Cardiac muscle cell (in vitro differentiated cells and primary cell): ENCODE data around the gene POLR2B. TPM values are rescaled to one million over a fixed set of nuclear protein-coding genes. Genes with fewer than 3 reads are reported as not detected.
A peak's percentile ranks its signal among the peaks of the same experiment; 100 is the strongest.

ENCODE experiments used
- DNase-seq, 2 donors: peaks; one replicate each; pipeline versions ENCODE4 v3.0.0 to v3.0.0-alpha.2; 2010 to 2017; ENCODE audit warnings: low read depth in 1 of 2, low spot score in 1 of 2
- H3K27ac ChIP-seq: fragments of 200-600 bp; sonication (generic); 2 replicates; pipeline ENCODE4 v1.5.1; 2016
- H3K27me3 ChIP-seq: fragments of 200-600 bp; sonication (generic); 2 replicates; pipeline ENCODE4 v1.6.0; 2016; ENCODE audit warnings: control low read depth
- H3K36me3 ChIP-seq: fragments of 200-600 bp; sonication (generic); 2 replicates; pipeline ENCODE4 v1.5.1; 2016; ENCODE audit warnings: control low read depth
- H3K4me1 ChIP-seq: fragments of 200-600 bp; sonication (generic); 2 replicates; pipeline ENCODE4 v1.8.1; 2017; ENCODE audit warnings: low read depth, mild to moderate bottlenecking, mixed run types
- H3K4me3 ChIP-seq: fragments of 200-600 bp; sonication (generic); 2 replicates; pipeline ENCODE4 v1.5.1; 2016; ENCODE audit warnings: mild to moderate bottlenecking
- H3K9me3 ChIP-seq: fragments of 200-600 bp; sonication (generic); 2 replicates; pipeline ENCODE4 v1.5.1; 2017; ENCODE audit warnings: low read depth, mild to moderate bottlenecking, control low read depth
- polyA plus RNA-seq: library from polyadenylated mRNA; unstranded; fragments of >200 nt; fragmentation: Nextera tagmentation; extraction: Ambion mirVana; gene quantifications from 2 replicates; pipeline ENCODE4 v1.2.1, GENCODE V29; 2016
- total RNA-seq: library from RNA; depleted of rRNA; stranded (reverse); fragments of >200 nt; gene quantifications from 2 replicates; pipeline ENCODE4 v1.2.3, GENCODE V29; 2016
- TF ChIP-seq, protein P1 (sequence below): IDR thresholded peaks from 2 replicates; pipeline ENCODE4 v1.5.1; 2012; ENCODE audit warnings: low read depth, mild to moderate bottlenecking, low read length

POLR2B gene
- total and polyA plus RNA-seq, 2 experiments from 2014 or later, result 65.8 to 137 TPM

DNA sequence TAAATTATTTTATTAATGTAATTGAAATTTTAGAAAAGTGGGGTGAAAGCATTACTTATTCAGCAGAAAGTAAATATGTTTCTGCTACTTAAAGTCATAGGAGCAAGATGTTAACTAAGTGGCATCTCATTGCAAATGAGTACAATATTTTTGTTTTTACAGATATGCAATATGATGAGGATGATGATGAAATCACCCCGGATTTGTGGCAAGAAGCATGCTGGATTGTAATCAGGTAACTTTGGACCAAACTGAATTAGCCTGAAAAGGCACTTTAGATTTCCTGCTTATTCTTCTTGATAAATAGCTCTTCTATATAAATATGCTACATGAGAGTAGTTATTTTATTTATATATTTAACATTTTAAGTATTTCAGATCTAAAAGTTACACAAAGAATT lies 7.5 kb downstream of the POLR2B start:
- Histone ChIP-seq H3K4me3 (no peak overlapping the region), H3K4me1 (peaks cover 6% of the 10 kb centered on the region), H3K27ac (no peak overlapping the region), H3K27me3 (no peaks in the 10 kb centered on the region), H3K9me3 (no peaks in the 10 kb centered on the region), H3K36me3 (peaks cover 28% of the 10 kb centered on the region)
- TF ChIP-seq, protein P1, sequence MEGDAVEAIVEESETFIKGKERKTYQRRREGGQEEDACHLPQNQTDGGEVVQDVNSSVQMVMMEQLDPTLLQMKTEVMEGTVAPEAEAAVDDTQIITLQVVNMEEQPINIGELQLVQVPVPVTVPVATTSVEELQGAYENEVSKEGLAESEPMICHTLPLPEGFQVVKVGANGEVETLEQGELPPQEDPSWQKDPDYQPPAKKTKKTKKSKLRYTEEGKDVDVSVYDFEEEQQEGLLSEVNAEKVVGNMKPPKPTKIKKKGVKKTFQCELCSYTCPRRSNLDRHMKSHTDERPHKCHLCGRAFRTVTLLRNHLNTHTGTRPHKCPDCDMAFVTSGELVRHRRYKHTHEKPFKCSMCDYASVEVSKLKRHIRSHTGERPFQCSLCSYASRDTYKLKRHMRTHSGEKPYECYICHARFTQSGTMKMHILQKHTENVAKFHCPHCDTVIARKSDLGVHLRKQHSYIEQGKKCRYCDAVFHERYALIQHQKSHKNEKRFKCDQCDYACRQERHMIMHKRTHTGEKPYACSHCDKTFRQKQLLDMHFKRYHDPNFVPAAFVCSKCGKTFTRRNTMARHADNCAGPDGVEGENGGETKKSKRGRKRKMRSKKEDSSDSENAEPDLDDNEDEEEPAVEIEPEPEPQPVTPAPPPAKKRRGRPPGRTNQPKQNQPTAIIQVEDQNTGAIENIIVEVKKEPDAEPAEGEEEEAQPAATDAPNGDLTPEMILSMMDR, result no peak
- DNase-seq, result peak in 1 of 2 donors; percentile 8

DNA sequence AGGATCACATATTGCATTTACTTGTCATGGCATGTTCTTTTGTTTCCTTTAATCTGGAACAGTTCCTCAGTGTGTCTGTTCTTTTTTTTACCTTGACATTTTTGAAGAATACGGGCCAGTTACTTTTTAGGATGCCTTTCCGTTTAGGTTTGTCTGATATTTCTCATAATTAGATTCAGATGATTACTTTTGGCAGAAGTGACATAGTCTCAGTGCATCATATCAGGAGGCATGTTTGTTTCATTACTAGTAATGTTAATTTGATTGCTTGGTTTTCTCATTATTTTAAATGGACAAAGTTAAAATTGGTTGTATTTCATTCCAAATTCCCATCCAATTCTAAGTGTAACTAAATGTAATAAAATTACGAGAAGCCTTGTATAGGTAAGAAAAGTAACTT lies 8.3 kb downstream of the POLR2B start:
- peaks cover 32% of the 10 kb centered on the region for H3K36me3 ChIP-seq
- TF ChIP-seq, protein P1, result no peak
- peaks cover under 1% of the 10 kb centered on the region for H3K4me1 ChIP-seq

DNA sequence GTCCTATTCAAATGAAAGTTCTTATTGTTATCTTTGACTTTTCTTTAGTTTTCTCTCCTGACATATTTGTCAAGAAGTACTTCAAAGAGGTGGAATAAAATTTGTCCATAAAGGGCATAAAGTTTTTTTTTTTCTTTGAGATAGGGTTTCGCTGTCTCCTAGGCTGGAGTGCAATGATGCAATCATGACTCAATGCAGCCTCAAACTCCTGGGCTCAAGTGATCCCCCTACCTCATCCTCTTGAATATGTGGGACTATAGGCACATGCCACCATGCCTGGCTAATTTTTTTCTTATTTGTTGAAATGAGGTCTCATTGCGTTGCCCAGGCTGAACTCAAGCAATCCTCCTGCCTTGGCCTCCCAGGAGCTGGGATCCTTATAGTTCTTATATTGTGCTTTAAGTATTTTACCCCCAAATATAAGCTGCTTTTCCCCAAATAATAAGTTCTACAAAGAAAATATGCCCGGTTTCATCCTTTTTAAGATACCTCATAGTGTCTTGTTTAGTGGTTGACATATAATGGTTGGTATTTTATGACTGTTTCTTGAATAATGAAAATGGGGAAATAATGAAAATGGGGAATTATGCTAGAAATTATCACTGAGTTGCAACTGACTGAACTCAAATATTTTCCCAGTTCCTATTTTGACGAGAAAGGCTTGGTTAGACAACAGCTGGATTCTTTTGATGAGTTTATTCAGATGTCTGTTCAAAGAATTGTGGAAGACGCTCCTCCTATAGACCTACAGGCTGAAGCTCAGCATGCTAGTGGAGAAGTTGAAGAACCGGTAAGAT lies 11.6 kb downstream of the POLR2B start:
- Histone ChIP-seq H3K27me3 (no peaks in the 10 kb centered on the region), H3K27ac (no peak overlapping the region), H3K36me3 (peaks cover 50% of the 10 kb centered on the region), H3K4me1 (no peaks in the 10 kb centered on the region), H3K4me3 (no peak overlapping the region), H3K9me3 (no peaks in the 10 kb centered on the region)
- peak in 1 of 2 donors; percentile 64 for DNase-seq
- TF ChIP-seq, protein P1, result no peak

More for the DNA sequence above, 8.3 kb downstream of the POLR2B start:
- no peak overlapping the region for H3K4me3 ChIP-seq
- no peaks in the 10 kb centered on the region for H3K9me3 ChIP-seq
- H3K27me3 ChIP-seq, result no peaks in the 10 kb centered on the region
- no peak overlapping the region for H3K27ac ChIP-seq
- no peak for DNase-seq

DNA sequence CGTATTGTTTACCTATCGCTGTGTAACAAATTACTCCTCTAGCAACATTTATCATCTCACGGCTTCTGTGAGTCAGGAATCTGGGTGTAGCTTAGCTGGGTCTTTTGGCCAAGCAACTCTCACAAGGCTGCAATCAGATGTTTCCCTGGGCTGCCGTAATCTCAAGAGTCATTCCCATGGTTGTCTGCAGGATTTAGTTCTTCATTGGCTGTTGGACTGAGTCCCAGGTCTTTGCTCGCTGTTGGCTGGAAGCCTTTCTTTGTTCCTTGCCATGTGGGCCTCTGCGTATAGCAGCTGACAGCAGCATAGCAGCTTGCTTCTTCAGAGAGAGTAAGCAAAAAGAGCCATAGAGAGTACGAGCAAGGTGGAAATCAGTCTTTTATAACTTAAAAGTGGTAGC lies 16.8 kb downstream of the POLR2B start:
- TF ChIP-seq, protein P1, result no peak
- Histone ChIP-seq H3K4me3 (no peak overlapping the region), H3K36me3 (peaks cover 45% of the 10 kb centered on the region), H3K9me3 (no peaks in the 10 kb centered on the region), H3K27ac (no peak overlapping the region), H3K27me3 (no peaks in the 10 kb centered on the region), H3K4me1 (no peaks in the 10 kb centered on the region)
- DNase-seq, result peak in 1 of 2 donors; percentile 98

DNA sequence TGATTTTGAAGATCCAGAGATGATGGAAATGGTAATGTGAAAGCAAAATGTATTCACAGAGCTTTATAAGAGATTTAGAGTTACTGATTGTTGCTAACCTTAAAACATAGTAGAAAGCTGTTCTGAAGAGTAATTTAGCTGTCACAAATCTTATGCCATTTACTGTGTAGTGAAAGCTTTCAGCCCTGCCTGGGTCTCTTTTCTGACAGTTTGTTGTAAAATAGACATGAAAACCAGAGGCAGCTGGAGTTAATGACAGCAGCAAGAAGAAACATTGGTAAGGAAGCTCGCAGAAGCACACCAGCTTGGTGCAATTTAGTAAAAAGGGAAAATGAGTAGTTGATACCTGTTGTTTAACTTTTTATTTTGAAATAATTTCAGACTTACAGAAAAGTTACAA lies 21.1 kb downstream of the POLR2B start:
- H3K27me3 ChIP-seq, result no peaks in the 10 kb centered on the region
- TF ChIP-seq, protein P1, result no peak
- no peak overlapping the region for H3K27ac ChIP-seq

More for the DNA sequence above, 21.1 kb downstream of the POLR2B start:
- no peaks in the 10 kb centered on the region for H3K4me1 ChIP-seq
- DNase-seq, result no peak
- no peak overlapping the region for H3K4me3 ChIP-seq
- peaks cover 43% of the 10 kb centered on the region for H3K36me3 ChIP-seq
- no peaks in the 10 kb centered on the region for H3K9me3 ChIP-seq
